DND-41 (cell line): ENCODE measurements around the gene SCMH1.

Experiments used
- ATAC-seq: fragments of 200-7000 bp; cut with Tn5 transposase; 3 replicates; pipeline ENCODE4 v1.9.1; 2021; ENCODE audit warnings: low read depth; ENCODE audit not compliant: insufficient read depth
- DNase-seq: peaks from one replicate; pipeline ENCODE4 v3.0.0-alpha.2; 2020
- H2AFZ ChIP-seq: 2 replicates; pipeline ENCODE4 v1.6.0; 2012; ENCODE audit warnings: low read depth, low read length
- H3K27ac ChIP-seq: 2 replicates; pipeline ENCODE4 v1.5.1; 2012; ENCODE audit warnings: low read length, inconsistent platforms
- H3K27me3 ChIP-seq: fragments of 200-600 bp; sonication (generic); 2 replicates; pipeline ENCODE4 v1.6.0; 2012; ENCODE audit warnings: low read length, mild to moderate bottlenecking, inconsistent platforms; ENCODE audit not compliant: insufficient read depth, poor library complexity
- H3K36me3 ChIP-seq: 2 replicates; pipeline ENCODE4 v1.5.1; 2012; ENCODE audit warnings: low read length, inconsistent platforms; ENCODE audit not compliant: insufficient read depth
- H3K4me1 ChIP-seq: 2 replicates; pipeline ENCODE4 v1.5.1; 2012; ENCODE audit warnings: mild to moderate bottlenecking, low read length; ENCODE audit not compliant: insufficient read depth
- H3K4me2 ChIP-seq: 2 replicates; pipeline ENCODE4 v1.6.0; 2012; ENCODE audit warnings: mild to moderate bottlenecking, moderate library complexity, low read length, inconsistent platforms; ENCODE audit not compliant: insufficient read depth
- H3K4me3 ChIP-seq, 2 experiments: fragments of 200-600 bp in 1 of 2; shearing (Covaris generic) in 1 of 2; 2 replicates each; pipeline ENCODE4 v1.5.1; 2012 to 2016; ENCODE audit warnings: inconsistent platforms in 2 of 2, low read length in 2 of 2, mild to moderate bottlenecking in 2 of 2, low read depth in 1 of 2, moderate library complexity in 1 of 2
- H3K79me2 ChIP-seq: 2 replicates; pipeline ENCODE4 v1.6.0; 2012; ENCODE audit warnings: low read length, inconsistent platforms; ENCODE audit not compliant: insufficient read depth
- H3K9ac ChIP-seq: 2 replicates; pipeline ENCODE4 v1.6.0; 2012; ENCODE audit warnings: low read depth, mild to moderate bottlenecking, inconsistent platforms, low read length, moderate library complexity
- H3K9me3 ChIP-seq: 2 replicates; pipeline ENCODE4 v1.5.1; 2012; ENCODE audit warnings: low read length, moderate library complexity, mild to moderate bottlenecking, inconsistent platforms; ENCODE audit not compliant: insufficient read depth, severe bottlenecking
- H4K20me1 ChIP-seq: 2 replicates; pipeline ENCODE4 v1.6.0; 2012; ENCODE audit warnings: low read length; ENCODE audit not compliant: insufficient read depth
- CTCF ChIP-seq: IDR thresholded peaks from 2 replicates; pipeline ENCODE4 v1.5.1; 2012; ENCODE audit warnings: borderline replicate concordance, low read length, moderate library complexity, mild to moderate bottlenecking; ENCODE audit not compliant: poor library complexity, severe bottlenecking; ENCODE audit errors: extremely low read depth
- EZH2 ChIP-seq: IDR thresholded peaks from 3 replicates; pipeline ENCODE4 v1.6.1; 2012; ENCODE audit warnings: borderline replicate concordance, low read depth, mild to moderate bottlenecking, moderate library complexity, low read length, inconsistent platforms; ENCODE audit not compliant: severe bottlenecking

The SCMH1 gene

GRCh38 chr1:41103766-41104165, 138.3 kb downstream of the SCMH1 start:
- Histone ChIP-seq H3K27ac (no peak overlapping the region), H3K79me2 (no peaks in the 10 kb centered on the region), H3K4me2 (no peak overlapping the region), H4K20me1 (no peaks in the 10 kb centered on the region), H3K36me3 (no peaks in the 10 kb centered on the region), H2AFZ (no peak overlapping the region), H3K27me3 (no peaks in the 10 kb centered on the region), H3K4me3 (no peak overlapping the region), H3K9me3 (no peaks in the 10 kb centered on the region), H3K9ac (no peak overlapping the region), H3K4me1 (no peaks in the 10 kb centered on the region)
- ATAC-seq, result no peak
- DNase-seq, result no peak
- TF ChIP-seq CTCF, result no peak
- no peak for TF ChIP-seq EZH2

- Histone ChIP-seq H3K9ac (no peak overlapping the region), H3K4me1 (no peaks in the 10 kb centered on the region), H3K79me2 (no peaks in the 10 kb centered on the region), H3K4me2 (no peak overlapping the region), H3K4me3 (no peak overlapping the region), H3K9me3 (no peaks in the 10 kb centered on the region), H3K27ac (no peak overlapping the region), H3K27me3 (no peaks in the 10 kb centered on the region), H2AFZ (no peak overlapping the region), H4K20me1 (no peaks in the 10 kb centered on the region), H3K36me3 (no peaks in the 10 kb centered on the region)
- ATAC-seq, result no peak
- TF ChIP-seq EZH2, result no peak
- no peak for TF ChIP-seq CTCF
- DNase-seq, result no peak
Observed at GRCh38 chr1:41102653-41103052, 139.5 kb downstream of the SCMH1 start.

- TF ChIP-seq EZH2, result no peak
- no peak for TF ChIP-seq CTCF
Observed at GRCh38 chr1:41101950-41102607, 140.0 kb downstream of the SCMH1 start.

More at GRCh38 chr1:41101950-41102607, 140.0 kb downstream of the SCMH1 start:
- no peak overlapping the region for H3K27ac ChIP-seq
- H3K79me2 ChIP-seq, result no peaks in the 10 kb centered on the region
- H3K27me3 ChIP-seq, result no peaks in the 10 kb centered on the region
- no peak overlapping the region for H3K4me2 ChIP-seq
- H3K9ac ChIP-seq, result no peak overlapping the region
- no peaks in the 10 kb centered on the region for H3K9me3 ChIP-seq
- no peak overlapping the region for H3K4me3 ChIP-seq
- ATAC-seq, result no peak
- H2AFZ ChIP-seq, result no peak overlapping the region
- no peaks in the 10 kb centered on the region for H3K36me3 ChIP-seq
- no peak for DNase-seq
- no peaks in the 10 kb centered on the region for H3K4me1 ChIP-seq
- H4K20me1 ChIP-seq, result no peaks in the 10 kb centered on the region
